Activated CD4-positive, alpha-beta T cell treated with anti-CD3 and anti-CD28 coated beads, Interleukin-2, Interleukin-6, amounts not matched to agents 100 ng/mL and 50 ng/mL, durations not matched to agents 16 hours and 8 hours (primary cell): ENCODE data around the gene PDPK1.
A peak's percentile ranks its signal among the peaks of the same experiment; 100 is the strongest.
"Not testable (repeated sequence)": the region's sequence is repeated elsewhere in the genome, so short reads cannot be mapped to it uniquely, and the experiment has no call there.

Source experiments
- DNase-seq: peaks from one replicate; pipeline ENCODE4 v3.0.0-alpha.2; 2020

The PDPK1 gene

DNA sequence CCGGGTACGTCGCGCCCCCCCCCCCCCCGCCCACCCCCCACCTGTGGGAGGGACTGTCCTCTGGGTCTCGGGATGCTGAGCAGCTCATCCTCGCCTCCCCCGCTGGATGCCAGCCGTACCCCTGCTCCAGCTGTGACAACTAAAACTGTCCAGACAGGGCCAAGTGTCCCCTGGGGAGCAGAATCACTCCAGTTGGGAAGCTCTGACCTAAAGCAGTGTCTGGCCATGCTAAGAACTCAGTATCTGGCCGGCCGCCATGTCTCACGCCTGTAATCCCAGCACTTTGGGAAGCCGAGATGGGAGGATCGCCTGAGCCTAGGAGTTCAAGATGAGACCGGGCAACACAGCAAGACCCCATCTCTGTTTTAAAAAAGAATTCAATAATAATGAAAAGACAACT lies 83.0 kb downstream of the PDPK1 start:
- DNase-seq, result not testable (repeated sequence)

DNA sequence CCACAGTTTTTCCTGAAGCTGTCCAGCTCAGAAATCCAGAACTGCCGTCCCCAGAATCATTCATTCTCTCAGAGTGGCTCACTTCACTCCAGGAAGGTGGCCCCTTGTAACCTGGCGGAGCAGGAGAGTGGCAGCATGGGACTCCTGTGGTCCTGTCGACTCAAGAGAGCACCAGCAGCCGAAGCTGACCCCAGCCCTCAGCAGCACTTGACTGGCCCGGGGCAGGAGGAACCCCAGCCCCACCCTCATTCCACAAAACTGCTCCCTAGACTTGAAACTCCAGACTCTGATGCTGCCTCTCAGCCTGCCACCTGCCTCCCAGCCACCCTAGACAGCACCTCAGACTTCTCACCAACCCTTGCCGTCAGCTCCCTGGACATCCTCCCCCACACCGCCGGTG lies 83.6 kb downstream of the PDPK1 start:
- not testable (repeated sequence) for DNase-seq

DNA sequence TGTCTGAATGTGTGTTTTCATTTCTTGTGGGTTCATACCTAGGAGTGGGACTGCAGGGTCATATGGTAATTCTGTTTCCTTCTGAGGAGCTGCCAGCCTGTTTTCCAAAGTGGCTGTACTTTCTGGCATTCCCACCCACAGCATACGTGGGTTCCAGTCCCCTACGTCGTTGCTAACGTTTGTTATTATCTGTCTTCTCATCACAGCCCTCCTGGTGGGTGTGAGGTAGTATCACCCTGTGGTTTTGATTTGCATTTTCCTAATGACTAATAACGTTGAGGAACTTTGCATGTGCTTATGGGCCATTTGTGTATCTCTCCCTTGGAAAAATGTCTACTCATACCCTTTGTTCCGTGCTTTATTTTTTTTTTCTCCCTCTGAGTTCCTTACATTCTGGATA lies 89.3 kb downstream of the PDPK1 start:
- not testable (repeated sequence) for DNase-seq

DNA sequence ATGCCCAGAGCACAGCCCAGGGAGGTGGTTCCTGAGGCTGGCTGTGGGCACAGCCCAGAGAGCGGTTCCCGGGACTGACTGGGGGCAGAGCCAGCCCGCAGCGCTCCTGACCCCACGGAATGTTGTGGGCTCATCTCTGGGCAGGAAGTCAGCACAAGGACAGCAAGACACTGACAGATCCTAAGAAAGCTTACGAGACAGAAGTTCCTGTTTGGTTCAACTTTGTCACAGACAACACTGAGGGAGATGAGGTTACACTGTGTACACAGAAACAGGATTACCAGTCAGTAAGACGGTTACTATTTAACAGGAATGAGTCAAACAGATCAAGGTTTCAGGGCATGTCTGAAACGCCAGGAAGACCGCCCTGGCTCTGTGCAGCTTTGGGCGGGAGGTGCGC lies 93.4 kb downstream of the PDPK1 start:
- not testable (repeated sequence) for DNase-seq

DNA sequence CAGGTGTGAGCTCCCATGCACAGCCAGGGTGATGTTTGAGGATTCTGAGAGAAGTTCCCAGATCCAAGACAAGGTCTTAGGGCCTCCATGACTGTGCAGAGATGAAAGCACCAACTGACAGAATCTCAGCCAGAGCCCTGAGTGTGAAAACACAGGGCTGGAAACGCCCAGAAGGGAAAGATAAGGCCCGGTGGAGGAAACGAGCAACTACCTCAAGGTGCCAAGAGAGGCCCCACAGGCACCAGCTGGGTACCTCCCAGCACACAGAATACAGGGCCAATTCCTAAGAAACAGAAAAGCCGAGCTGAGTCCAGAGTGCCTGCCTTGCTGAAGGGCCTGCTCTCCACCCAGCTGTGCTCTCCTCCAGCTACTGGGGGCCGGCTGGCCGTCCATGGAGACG lies 94.5 kb downstream of the PDPK1 start:
- DNase-seq, result not testable (repeated sequence)

DNA sequence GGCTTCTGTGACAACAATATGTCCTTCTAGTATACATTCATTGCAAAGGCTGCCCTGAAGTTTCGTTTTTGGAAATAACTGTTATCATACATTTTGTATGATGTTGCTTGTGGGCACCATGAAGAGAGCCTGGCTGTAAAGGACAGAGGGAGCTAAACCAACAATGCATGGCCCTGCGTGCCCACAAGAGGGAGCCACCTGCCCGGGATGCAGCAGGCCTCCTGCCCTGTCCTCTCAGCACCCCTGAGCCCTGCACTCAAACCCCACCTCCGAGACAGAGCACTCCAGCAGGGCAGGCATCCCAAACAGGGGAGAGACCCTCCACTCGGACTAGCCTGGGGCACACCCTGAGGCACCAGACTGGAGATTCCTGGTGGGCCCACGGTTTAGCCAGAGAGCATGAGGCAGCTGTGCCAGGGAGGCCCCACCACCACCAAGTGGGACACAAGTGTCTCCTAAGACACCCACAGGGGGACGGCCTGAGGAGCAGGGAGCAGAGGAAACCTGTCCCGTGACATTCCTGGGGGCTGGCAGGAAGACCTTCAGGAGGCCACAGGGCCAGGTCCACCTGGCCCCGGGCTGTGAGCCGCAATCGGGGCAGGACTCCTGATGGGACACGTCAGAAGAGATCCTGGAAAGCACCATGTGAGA lies 101.4 kb downstream of the PDPK1 start:
- DNase-seq, result peak; percentile 56

DNA sequence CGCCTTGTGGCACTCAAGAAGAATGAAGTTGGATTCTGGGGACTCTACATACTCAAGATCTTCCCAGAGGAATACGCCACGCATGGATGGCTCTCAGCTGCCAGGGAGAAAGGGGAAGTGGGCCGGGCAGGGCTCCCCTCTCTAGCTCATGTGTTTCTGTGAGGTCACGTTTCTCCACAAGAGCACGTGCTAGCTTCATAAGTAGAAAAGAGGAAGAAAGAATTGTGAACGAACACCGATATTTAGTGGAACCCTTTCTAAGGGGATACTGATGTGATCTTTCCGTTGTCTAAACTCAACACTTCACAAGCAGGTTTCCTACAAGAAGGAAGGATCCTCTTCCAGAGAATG lies 101.9 kb downstream of the PDPK1 start:
- DNase-seq, result not testable (repeated sequence)

DNA sequence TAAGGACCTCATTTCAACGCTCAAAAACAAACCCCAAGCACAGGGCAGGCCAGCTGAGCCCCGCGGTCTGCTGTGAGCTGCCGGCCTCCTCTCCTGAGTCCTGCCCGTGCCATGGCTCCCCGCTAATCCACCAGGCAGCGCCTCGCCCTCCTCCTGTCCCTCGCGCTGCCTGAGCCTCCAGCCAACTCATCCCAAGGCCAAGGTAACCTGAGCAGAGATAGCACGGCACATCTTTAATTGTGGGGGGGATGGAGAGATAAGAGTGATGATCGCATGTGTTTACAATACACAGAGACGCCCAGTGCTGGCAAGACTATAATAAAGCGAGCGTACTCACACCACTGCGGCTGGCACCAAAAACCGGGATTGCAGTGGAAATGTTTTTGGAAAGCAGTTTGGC lies 104.7 kb downstream of the PDPK1 start:
- not testable (repeated sequence) for DNase-seq

DNA sequence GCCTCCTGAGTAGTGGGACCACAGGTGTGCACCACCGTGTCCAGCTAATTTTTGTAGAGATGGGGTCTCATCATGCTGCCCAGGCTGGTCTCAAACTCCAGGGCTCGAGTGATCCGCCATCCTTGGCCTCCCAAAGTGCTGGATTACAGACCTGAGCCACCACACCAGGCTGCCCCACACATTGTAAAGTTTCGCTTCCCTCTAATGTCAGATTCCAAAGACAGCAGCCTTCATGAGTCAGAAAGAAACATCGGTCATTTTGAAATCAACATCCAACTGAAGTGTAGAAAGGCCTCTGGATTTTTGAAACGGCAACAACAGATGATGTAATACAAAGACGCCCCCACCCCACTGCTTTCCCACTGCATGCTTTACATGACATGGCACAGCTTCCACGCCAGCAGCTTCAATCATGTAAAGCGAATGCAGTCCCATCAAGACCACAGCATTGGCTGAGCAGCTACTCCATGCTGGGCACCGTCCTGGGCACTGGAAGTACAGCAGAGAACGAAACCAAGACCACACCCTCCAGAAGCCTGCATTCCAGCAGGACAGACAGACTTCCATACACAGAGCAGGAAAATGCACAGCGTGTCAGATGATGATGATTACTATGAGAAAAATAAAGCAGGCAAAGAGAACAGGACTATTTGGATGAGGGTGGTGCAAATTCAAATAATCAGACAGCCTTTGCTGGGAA lies 107.1 kb downstream of the PDPK1 start:
- DNase-seq, result not testable (repeated sequence)

DNA sequence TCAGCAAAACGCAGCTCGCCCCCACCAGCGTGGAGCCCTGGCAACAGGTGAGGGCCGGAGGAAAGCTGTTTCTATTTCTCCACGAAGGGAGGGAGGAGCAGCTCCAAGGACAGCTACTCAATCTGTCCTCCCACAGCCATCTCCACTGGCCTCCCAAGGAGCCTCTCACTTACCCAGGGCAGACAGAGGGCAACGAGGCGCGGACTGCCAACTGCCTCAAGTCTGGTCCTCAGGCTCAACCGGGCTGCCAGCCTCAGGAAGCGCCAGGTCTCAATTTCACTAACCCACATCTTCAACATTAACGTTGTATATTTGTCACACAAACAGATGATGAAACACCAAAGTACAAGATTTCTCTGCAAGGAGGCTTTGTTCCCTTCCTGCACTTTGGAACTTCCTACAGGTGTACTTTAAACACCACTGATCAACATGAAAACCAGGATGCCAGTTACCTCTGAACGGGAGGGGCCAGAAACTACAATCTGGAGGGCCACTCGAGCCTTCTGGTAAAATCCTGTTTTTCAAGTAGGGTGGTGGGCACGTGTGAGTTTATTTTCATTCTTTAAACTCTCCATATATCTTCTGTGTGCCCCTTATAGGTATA lies 113.5 kb downstream of the PDPK1 start:
- not testable (repeated sequence) for DNase-seq
